HepG2 (cell line): ENCODE results near the gene CDK5RAP2. TPM values are rescaled to one million over a fixed set of nuclear protein-coding genes. Genes with fewer than 3 reads are reported as not detected.

Experiments
- CBFB ChIP-seq: sonication (generic); formaldehyde crosslinking; IDR thresholded peaks from 2 replicates; pipeline ENCODE4 v1.4.0; 2020; ENCODE audit warnings: missing genetic modification reagents
- CC2D1A ChIP-seq: sonication (generic); formaldehyde crosslinking; IDR thresholded peaks from 2 replicates; pipeline ENCODE4 v1.8.1; 2023; ENCODE audit warnings: mild to moderate bottlenecking, missing genetic modification reagents
- CHCHD3 ChIP-seq: sonication (generic); formaldehyde crosslinking; IDR thresholded peaks from 2 replicates; pipeline ENCODE4 v1.8.0; 2022; ENCODE audit warnings: mild to moderate bottlenecking, missing genetic modification reagents, moderate library complexity
- GRHL1 ChIP-seq: sonication (generic); formaldehyde crosslinking; conservative IDR thresholded peaks from 2 replicates; pipeline ENCODE4 v1.8.0; 2022; ENCODE audit warnings: missing genetic modification reagents
- HDAC1 ChIP-seq: sonication (generic); formaldehyde crosslinking; IDR thresholded peaks from 2 replicates; pipeline ENCODE4 v1.5.1; 2020; ENCODE audit warnings: mild to moderate bottlenecking, missing genetic modification reagents
- HMG20B ChIP-seq: conservative IDR thresholded peaks from 2 replicates; pipeline ENCODE4 v1.6.1; 2016; ENCODE audit warnings: missing genetic modification reagents, missing compliant biosample characterization
- HOXA5 ChIP-seq: sonication (generic); formaldehyde crosslinking; IDR thresholded peaks from 2 replicates; pipeline ENCODE4 v1.4.0; 2020; ENCODE audit warnings: missing genetic modification reagents
- JARID2 ChIP-seq: sonication (generic); formaldehyde crosslinking; IDR thresholded peaks from 2 replicates; pipeline ENCODE4 v1.8.1; 2023; ENCODE audit warnings: missing genetic modification reagents, inconsistent platforms; ENCODE audit not compliant: insufficient replicate concordance
- MLX ChIP-seq: IDR thresholded peaks from 2 replicates; pipeline ENCODE4 v1.6.1; 2016
- MNT ChIP-seq: fragments of 450-650 bp; IDR thresholded peaks from 2 replicates; pipeline ENCODE4 v1.6.1; 2016
- PTBP1 ChIP-seq: fragments of 200-400 bp; formaldehyde crosslinking; IDR thresholded peaks from 2 replicates; pipeline ENCODE4 v1.6.1; 2018; ENCODE audit warnings: low read length, low read depth; ENCODE audit not compliant: poor library complexity, severe bottlenecking
- STAT6 ChIP-seq: sonication (generic); formaldehyde crosslinking; IDR thresholded peaks from 2 replicates; pipeline ENCODE4 v1.4.0; 2020; ENCODE audit warnings: missing genetic modification reagents, mild to moderate bottlenecking, borderline replicate concordance
- TIGD3 ChIP-seq: sonication (generic); formaldehyde crosslinking; IDR thresholded peaks from 2 replicates; pipeline ENCODE4 v1.5.1; 2020; ENCODE audit warnings: mild to moderate bottlenecking, missing genetic modification reagents, borderline replicate concordance
- ZFP1 ChIP-seq: IDR thresholded peaks from 2 replicates; pipeline ENCODE4 v1.6.1; 2016
- ZNF83 ChIP-seq: sonication (generic); formaldehyde crosslinking; IDR thresholded peaks from 2 replicates; pipeline ENCODE4 v1.4.0; 2020; ENCODE audit warnings: missing genetic modification reagents, mild to moderate bottlenecking, borderline replicate concordance
- polyA plus RNA-seq, 8 experiments: library from polyadenylated mRNA; depleted of rRNA in 3 of 8; stranded (reverse) in 7 of 8; unstranded in 1 of 8; fragments of >200 nt; fragmentation: Illumina TruSeq in 4 of 8; extraction: Trizol in 4 of 8; gene quantifications; 2 replicates each; pipeline versions ENCODE4 v1.2.1 to v1.2.3, GENCODE V29; 2011 to 2016; ENCODE audit warnings: low read depth in 4 of 8, missing spikeins in 1 of 8, mixed read lengths in 1 of 8; ENCODE audit not compliant: insufficient read depth in 1 of 8
- total RNA-seq, 5 experiments: library from RNA; depleted of rRNA; stranded (reverse); fragments of >200 nt; fragmentation: Illumina TruSeq; extraction: Trizol; gene quantifications; 2 replicates each; pipeline ENCODE4 v1.2.3, GENCODE V29; 2016; ENCODE audit warnings: low read depth in 1 of 5
- TF ChIP-seq, protein P1 (sequence below): sonication (generic); IDR thresholded peaks from 2 replicates; pipeline ENCODE4 v1.6.1; 2016; ENCODE audit warnings: low read depth, borderline replicate concordance
- TF ChIP-seq, protein P2 (sequence below): sonication (generic); formaldehyde crosslinking; IDR thresholded peaks from 2 replicates; pipeline ENCODE4 v1.5.1; 2020; ENCODE audit warnings: missing genetic modification reagents, mild to moderate bottlenecking, borderline replicate concordance

Gene CDK5RAP2
- total and polyA plus RNA-seq, 2 of the 13 experiments (the other 11 are each of a cell fraction or from before 2014, with no cell fraction given), result 31.8 to 42.2 TPM

- TF ChIP-seq GRHL1 (CRISPR knock-in tag), result no peak
- peak; percentile 77 for TF ChIP-seq HOXA5 (CRISPR knock-in tag)
- TF ChIP-seq ZNF83, result no peak
- no peak for TF ChIP-seq HMG20B (CRISPR knock-in tag)
- TF ChIP-seq CC2D1A, result no peak
- no peak for TF ChIP-seq PTBP1
- peak; percentile 77 for TF ChIP-seq HDAC1 (CRISPR knock-in tag)
- TF ChIP-seq, protein P1, sequence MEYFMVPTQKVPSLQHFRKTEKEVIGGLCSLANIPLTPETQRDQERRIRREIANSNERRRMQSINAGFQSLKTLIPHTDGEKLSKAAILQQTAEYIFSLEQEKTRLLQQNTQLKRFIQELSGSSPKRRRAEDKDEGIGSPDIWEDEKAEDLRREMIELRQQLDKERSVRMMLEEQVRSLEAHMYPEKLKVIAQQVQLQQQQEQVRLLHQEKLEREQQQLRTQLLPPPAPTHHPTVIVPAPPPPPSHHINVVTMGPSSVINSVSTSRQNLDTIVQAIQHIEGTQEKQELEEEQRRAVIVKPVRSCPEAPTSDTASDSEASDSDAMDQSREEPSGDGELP, result peak; percentile 39; the same call in 1 of the 2 replicates
- no peak for TF ChIP-seq MNT
- peak; percentile 55; the same call in 1 of the 2 replicates for TF ChIP-seq CBFB
- no peak for TF ChIP-seq MLX (CRISPR knock-in tag)
- no peak for TF ChIP-seq STAT6
- TF ChIP-seq ZFP1 (CRISPR knock-in tag), result no peak
- TF ChIP-seq CHCHD3 (CRISPR knock-in tag), result 0 out of 2 replicates have a peak, but pooled peaks have one; percentile 3
- TF ChIP-seq, protein P2, sequence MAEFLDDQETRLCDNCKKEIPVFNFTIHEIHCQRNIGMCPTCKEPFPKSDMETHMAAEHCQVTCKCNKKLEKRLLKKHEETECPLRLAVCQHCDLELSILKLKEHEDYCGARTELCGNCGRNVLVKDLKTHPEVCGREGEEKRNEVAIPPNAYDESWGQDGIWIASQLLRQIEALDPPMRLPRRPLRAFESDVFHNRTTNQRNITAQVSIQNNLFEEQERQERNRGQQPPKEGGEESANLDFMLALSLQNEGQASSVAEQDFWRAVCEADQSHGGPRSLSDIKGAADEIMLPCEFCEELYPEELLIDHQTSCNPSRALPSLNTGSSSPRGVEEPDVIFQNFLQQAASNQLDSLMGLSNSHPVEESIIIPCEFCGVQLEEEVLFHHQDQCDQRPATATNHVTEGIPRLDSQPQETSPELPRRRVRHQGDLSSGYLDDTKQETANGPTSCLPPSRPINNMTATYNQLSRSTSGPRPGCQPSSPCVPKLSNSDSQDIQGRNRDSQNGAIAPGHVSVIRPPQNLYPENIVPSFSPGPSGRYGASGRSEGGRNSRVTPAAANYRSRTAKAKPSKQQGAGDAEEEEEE (CRISPR knock-in tag), result no peak
- no peak for TF ChIP-seq JARID2 (CRISPR knock-in tag)
- no peak for TF ChIP-seq TIGD3
Measured at GRCh38 chr9:120580051-120580896, at the start of gene CDK5RAP2 (continued).
